ENCODE measurements around the gene ITIH4. TPM values are rescaled to one million over a fixed set of nuclear protein-coding genes. Genes with fewer than 3 reads are reported as not detected.

ITIH4 gene
- total RNA-seq, 1 donor from 2014 or later, result 1.1 TPM

GRCh38 chr3:52841211-52841980 is 10.9 kb upstream of the ITIH4 start:
- H3F3A ChIP-seq (ENCODE audit: low read depth), result no peaks in the 10 kb centered on the region
- H2AFZ ChIP-seq (replicated peaks), result no peak overlapping the region
- H3K9ac ChIP-seq, result no peak overlapping the region
- no peak overlapping the region for H3K4me2 ChIP-seq
- peaks cover 13% of the 10 kb centered on the region for H3K4me1 ChIP-seq
- peaks cover 33% of the 10 kb centered on the region for H3K4me1 Mint-ChIP-seq
- H3K27me3 Mint-ChIP-seq (ENCODE audit: insufficient read depth, low read depth), result peaks cover 9% of the 10 kb centered on the region
- no peaks in the 10 kb centered on the region for H3K36me3 ChIP-seq
- H4K20me1 ChIP-seq (ENCODE audit: low read depth), result no peaks in the 10 kb centered on the region
- no peaks in the 10 kb centered on the region for H3K9me3 Mint-ChIP-seq
- no peak overlapping the region for H3K27ac ChIP-seq
- TF ChIP-seq, protein P1, sequence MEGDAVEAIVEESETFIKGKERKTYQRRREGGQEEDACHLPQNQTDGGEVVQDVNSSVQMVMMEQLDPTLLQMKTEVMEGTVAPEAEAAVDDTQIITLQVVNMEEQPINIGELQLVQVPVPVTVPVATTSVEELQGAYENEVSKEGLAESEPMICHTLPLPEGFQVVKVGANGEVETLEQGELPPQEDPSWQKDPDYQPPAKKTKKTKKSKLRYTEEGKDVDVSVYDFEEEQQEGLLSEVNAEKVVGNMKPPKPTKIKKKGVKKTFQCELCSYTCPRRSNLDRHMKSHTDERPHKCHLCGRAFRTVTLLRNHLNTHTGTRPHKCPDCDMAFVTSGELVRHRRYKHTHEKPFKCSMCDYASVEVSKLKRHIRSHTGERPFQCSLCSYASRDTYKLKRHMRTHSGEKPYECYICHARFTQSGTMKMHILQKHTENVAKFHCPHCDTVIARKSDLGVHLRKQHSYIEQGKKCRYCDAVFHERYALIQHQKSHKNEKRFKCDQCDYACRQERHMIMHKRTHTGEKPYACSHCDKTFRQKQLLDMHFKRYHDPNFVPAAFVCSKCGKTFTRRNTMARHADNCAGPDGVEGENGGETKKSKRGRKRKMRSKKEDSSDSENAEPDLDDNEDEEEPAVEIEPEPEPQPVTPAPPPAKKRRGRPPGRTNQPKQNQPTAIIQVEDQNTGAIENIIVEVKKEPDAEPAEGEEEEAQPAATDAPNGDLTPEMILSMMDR (IDR thresholded peaks at IDR 0.05), result no peak
- TF ChIP-seq EZH2 (IDR thresholded peaks at IDR 0.05), result no peak
- TF ChIP-seq EZH2phosphoT487 (IDR thresholded peaks at IDR 0.05), result no peak
- no peak overlapping the region for H3K4me3 Mint-ChIP-seq
- no peak for DNase-seq (ENCODE audit: low spot score)
- no peaks in the 10 kb centered on the region for H3K27me3 ChIP-seq
- peak overlapping the region; percentile 57 for H3K27ac Mint-ChIP-seq
- no peak overlapping the region for H3K4me3 ChIP-seq
- H3K9me3 ChIP-seq (ENCODE audit: low read depth), result no peaks in the 10 kb centered on the region
- no peaks in the 10 kb centered on the region for H3K79me2 ChIP-seq (ENCODE audit: low read depth)
- peaks cover 9% of the 10 kb centered on the region for H3K36me3 Mint-ChIP-seq

- H3K79me2 ChIP-seq (ENCODE audit: low read depth), result no peaks in the 10 kb centered on the region
- Mint-ChIP-seq H3K27me3 (ENCODE audit: insufficient read depth, low read depth) (peaks cover 9% of the 10 kb centered on the region), H3K36me3 (peaks cover 9% of the 10 kb centered on the region), H3K9me3 (no peaks in the 10 kb centered on the region), H3K4me1 (peaks cover 39% of the 10 kb centered on the region), H3K27ac (peak overlapping the region; percentile 52), H3K4me3 (no peak overlapping the region)
- no peaks in the 10 kb centered on the region for H3K36me3 ChIP-seq
- H4K20me1 ChIP-seq (ENCODE audit: low read depth), result no peaks in the 10 kb centered on the region
- H3K4me3 ChIP-seq, result no peak overlapping the region
- no peaks in the 10 kb centered on the region for H3K27me3 ChIP-seq
- no peak for DNase-seq (ENCODE audit: low spot score)
- H3K9me3 ChIP-seq (ENCODE audit: low read depth), result no peaks in the 10 kb centered on the region
- no peak overlapping the region for H3K4me2 ChIP-seq
- TF ChIP-seq EZH2phosphoT487 (IDR thresholded peaks at IDR 0.05) (no peak), EZH2 (IDR thresholded peaks at IDR 0.05) (no peak)
- TF ChIP-seq, protein P1 (IDR thresholded peaks at IDR 0.05), result no peak
- H3F3A ChIP-seq (ENCODE audit: low read depth), result peaks cover 5% of the 10 kb centered on the region
- peaks cover 22% of the 10 kb centered on the region for H3K4me1 ChIP-seq
- H3K27ac ChIP-seq, result no peak overlapping the region
- H2AFZ ChIP-seq (replicated peaks), result no peak overlapping the region
- H3K9ac ChIP-seq, result no peak overlapping the region
Observed at GRCh38 chr3:52839892-52840545, 9.5 kb upstream of the ITIH4 start.

DNA sequence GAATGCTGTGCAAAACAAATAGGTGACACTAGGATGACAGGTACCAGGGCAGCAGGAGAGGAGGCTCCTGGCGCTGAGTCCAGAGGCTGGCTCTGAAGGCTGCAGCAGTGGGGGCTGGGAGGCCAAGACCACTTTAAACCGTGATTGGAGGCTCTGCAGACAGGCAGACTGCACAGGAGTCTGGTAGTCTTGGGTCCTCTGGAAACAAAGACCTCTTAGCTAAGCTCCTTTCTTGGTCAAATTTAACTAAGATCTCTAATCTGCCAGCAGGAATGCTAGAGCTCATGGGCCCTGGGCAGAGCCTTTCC is 8.8 kb upstream of the ITIH4 start:
- Histone ChIP-seq H3K27ac (no peak overlapping the region), H3F3A (ENCODE audit: low read depth) (peaks cover 10% of the 10 kb centered on the region), H4K20me1 (ENCODE audit: low read depth) (no peaks in the 10 kb centered on the region), H3K9ac (no peak overlapping the region), H2AFZ (replicated peaks) (no peak overlapping the region), H3K4me2 (peak overlapping the region; percentile 45), H3K27me3 (no peaks in the 10 kb centered on the region), H3K4me1 (peaks cover 30% of the 10 kb centered on the region), H3K4me3 (no peak overlapping the region), H3K79me2 (ENCODE audit: low read depth) (no peaks in the 10 kb centered on the region), H3K36me3 (no peaks in the 10 kb centered on the region), H3K9me3 (ENCODE audit: low read depth) (no peaks in the 10 kb centered on the region)
- peaks cover 9% of the 10 kb centered on the region for H3K36me3 Mint-ChIP-seq
- H3K4me1 Mint-ChIP-seq, result peaks cover 47% of the 10 kb centered on the region
- H3K9me3 Mint-ChIP-seq, result no peaks in the 10 kb centered on the region
- DNase-seq (ENCODE audit: low spot score), result peak; percentile 27
- H3K4me3 Mint-ChIP-seq, result no peak overlapping the region
- H3K27me3 Mint-ChIP-seq (ENCODE audit: insufficient read depth, low read depth), result peaks cover 9% of the 10 kb centered on the region
- TF ChIP-seq, protein P1 (IDR thresholded peaks at IDR 0.05), result no peak
- no peak for TF ChIP-seq EZH2phosphoT487 (IDR thresholded peaks at IDR 0.05)
- no peak for TF ChIP-seq EZH2 (IDR thresholded peaks at IDR 0.05)
- peak overlapping the region; percentile 62 for H3K27ac Mint-ChIP-seq
